Retinal pigment epithelial cell (primary cell): ENCODE measurements around the gene ARSG.
"Not testable (repeated sequence)": the region's sequence is repeated elsewhere in the genome, so short reads cannot be mapped to it uniquely, and the experiment has no call there.

Experiments
- DNase-seq: peaks from one replicate; pipeline ENCODE4 v3.0.0-alpha.2; 2010; ENCODE audit warnings: low read depth
- H3K4me3 ChIP-seq: 2 replicates; pipeline ENCODE4 v1.5.1; 2011; ENCODE audit warnings: mild to moderate bottlenecking, low read length, control low read depth, moderate library complexity
- CTCF ChIP-seq: conservative IDR thresholded peaks from 2 replicates; pipeline ENCODE4 v1.5.1; 2011; ENCODE audit warnings: low read depth, low read length, control low read depth, inconsistent platforms

The ARSG gene

GRCh38 chr17:68353111-68353521 is 61.8 kb downstream of the ARSG start:
- TF ChIP-seq CTCF, result no peak
- H3K4me3 ChIP-seq, result no peak overlapping the region
- DNase-seq, result no peak

- DNase-seq, result peak; percentile 43
Measured at GRCh38 chr17:68354311-68354710, 63.0 kb downstream of the ARSG start.

GRCh38 chr17:68355108-68355507 is 63.8 kb downstream of the ARSG start:
- not testable (repeated sequence) for H3K4me3 ChIP-seq, DNase-seq

More at GRCh38 chr17:68354311-68354710, 63.0 kb downstream of the ARSG start:
- H3K4me3 ChIP-seq, result not testable (repeated sequence)

GRCh38 chr17:68356520-68356919 is 65.2 kb downstream of the ARSG start:
- no peak overlapping the region for H3K4me3 ChIP-seq
- DNase-seq, result no peak
- TF ChIP-seq CTCF, result no peak

GRCh38 chr17:68356949-68357455 is 65.7 kb downstream of the ARSG start:
- DNase-seq, result no peak
- H3K4me3 ChIP-seq, result no peak overlapping the region
- TF ChIP-seq CTCF, result no peak

- TF ChIP-seq CTCF, result no peak
- no peak overlapping the region for H3K4me3 ChIP-seq
- no peak for DNase-seq
Measured at GRCh38 chr17:68357886-68358285, 66.6 kb downstream of the ARSG start.

- no peak overlapping the region for H3K4me3 ChIP-seq
- no peak for TF ChIP-seq CTCF
- no peak for DNase-seq
Measured at GRCh38 chr17:68359791-68360535, 68.7 kb downstream of the ARSG start.

GRCh38 chr17:68365469-68365868 is 74.2 kb downstream of the ARSG start:
- no peak overlapping the region for H3K4me3 ChIP-seq
- DNase-seq, result no peak
- no peak for TF ChIP-seq CTCF
